Measurements from ENCODE around the gene NR2F6.

- TF ChIP-seq CTCF (IDR thresholded peaks at IDR 0.05) (no peak), EZH2 (IDR thresholded peaks at IDR 0.05; ENCODE audit: borderline replicate concordance, insufficient read depth, low read depth, low read length, poor library complexity, severe bottlenecking) (no peak)
These were observed 61.8 kb downstream of the NR2F6 start for GRCh38 chr19:17183858-17184321.

Measured in B cell (primary cell).